SK-N-MC (cell line): ENCODE measurements around the gene THOC5.

Experiments used
- DNase-seq: peaks from one replicate; pipeline ENCODE4 v3.0.0-alpha.2; 2011; ENCODE audit warnings: low read depth, low spot score
- H3K27ac ChIP-seq: fragments of 200-600 bp; sonication (generic); 2 replicates; pipeline ENCODE4 v1.5.1; 2016; ENCODE audit warnings: mixed run types
- H3K36me3 ChIP-seq: fragments of 200-600 bp; sonication (generic); 2 replicates; pipeline ENCODE4 v1.6.1; 2017; ENCODE audit warnings: antibody characterized with exemption, low read length, mixed read lengths; ENCODE audit not compliant: insufficient read depth
- H3K4me3 ChIP-seq: fragments of 200-600 bp; sonication (generic); 2 replicates; pipeline ENCODE4 v1.5.1; 2016
- H3K9ac ChIP-seq: fragments of 200-600 bp; sonication (generic); 2 replicates; pipeline ENCODE4 v1.8.0; 2017; ENCODE audit warnings: mixed run types, mixed read lengths; ENCODE audit not compliant: insufficient read length
- H3K9me3 ChIP-seq: fragments of 200-600 bp; sonication (generic); 2 replicates; pipeline ENCODE4 v1.6.1; 2017; ENCODE audit warnings: low read depth, mild to moderate bottlenecking, antibody characterized with exemption, low read length, moderate library complexity, mixed read lengths
- EZH2 ChIP-seq: fragments of 200-600 bp; sonication (generic); IDR thresholded peaks from one replicate; pipeline ENCODE4 v1.6.1; 2017; ENCODE audit warnings: antibody characterized with exemption
- FOXP2 ChIP-seq: optimal IDR thresholded peaks from 2 replicates; pipeline ENCODE3; 2011; ENCODE audit warnings: mild to moderate bottlenecking, moderate library complexity; ENCODE audit not compliant: insufficient read depth; ENCODE audit errors: extremely low read length, control extremely low read depth
- POLR2AphosphoS5 ChIP-seq: IDR thresholded peaks from 2 replicates; pipeline ENCODE4 v1.6.1; 2012; ENCODE audit warnings: mild to moderate bottlenecking, low read depth, low read length, borderline replicate concordance

THOC5 gene

GRCh38 chr22:29523761-29524160 is 29.8 kb downstream of the THOC5 start:
- H3K36me3 ChIP-seq: peaks cover 80% of the 10 kb centered on the region
- DNase-seq: no peak
- H3K9me3 ChIP-seq: no peaks in the 10 kb centered on the region
- H3K4me3 ChIP-seq: no peak overlapping the region
- no peak overlapping the region for H3K27ac ChIP-seq
- H3K9ac ChIP-seq: no peak overlapping the region
- TF ChIP-seq POLR2AphosphoS5 (no peak), FOXP2 (no peak), EZH2 (no peak)

GRCh38 chr22:29521526-29521925 is 32.0 kb downstream of the THOC5 start:
- Histone ChIP-seq H3K27ac (no peak overlapping the region), H3K4me3 (no peak overlapping the region), H3K9me3 (no peaks in the 10 kb centered on the region), H3K9ac (no peak overlapping the region), H3K36me3 (peaks cover 78% of the 10 kb centered on the region)
- no peak for TF ChIP-seq FOXP2
- no peak for TF ChIP-seq EZH2
- TF ChIP-seq POLR2AphosphoS5: no peak
- DNase-seq: no peak

DNA sequence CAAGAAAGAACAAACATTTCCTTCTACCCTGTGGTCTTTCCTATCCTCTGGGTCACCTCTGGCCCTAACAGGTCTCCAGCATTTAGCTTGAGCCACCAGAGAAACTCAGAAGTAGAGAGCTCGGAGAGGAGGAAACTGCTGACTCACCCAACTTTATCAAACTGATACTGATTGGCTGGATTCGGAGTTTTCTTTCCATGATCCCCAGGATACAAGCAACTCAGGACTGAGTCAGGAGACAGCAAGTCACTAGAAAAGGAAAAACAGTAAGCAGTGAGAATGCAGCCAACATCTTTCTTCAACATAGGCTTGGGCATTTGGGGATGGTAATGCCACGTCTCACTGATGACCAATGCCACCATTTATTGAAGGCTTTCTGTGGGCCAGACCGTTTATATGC is 32.7 kb downstream of the THOC5 start:
- no peaks in the 10 kb centered on the region for H3K9me3 ChIP-seq
- DNase-seq: no peak
- H3K9ac ChIP-seq: no peak overlapping the region
- no peak for TF ChIP-seq FOXP2
- no peak for TF ChIP-seq EZH2
- TF ChIP-seq POLR2AphosphoS5: no peak
- no peak overlapping the region for H3K4me3 ChIP-seq
- no peak overlapping the region for H3K27ac ChIP-seq
- peaks cover 82% of the 10 kb centered on the region for H3K36me3 ChIP-seq

- Histone ChIP-seq H3K9ac (no peak overlapping the region), H3K27ac (no peak overlapping the region), H3K4me3 (no peak overlapping the region), H3K9me3 (no peaks in the 10 kb centered on the region), H3K36me3 (peaks cover 81% of the 10 kb centered on the region)
- DNase-seq: no peak
- TF ChIP-seq EZH2: no peak
- TF ChIP-seq POLR2AphosphoS5: no peak
- TF ChIP-seq FOXP2: no peak
These were observed 33.6 kb downstream of the THOC5 start for GRCh38 chr22:29519996-29520395.

DNA sequence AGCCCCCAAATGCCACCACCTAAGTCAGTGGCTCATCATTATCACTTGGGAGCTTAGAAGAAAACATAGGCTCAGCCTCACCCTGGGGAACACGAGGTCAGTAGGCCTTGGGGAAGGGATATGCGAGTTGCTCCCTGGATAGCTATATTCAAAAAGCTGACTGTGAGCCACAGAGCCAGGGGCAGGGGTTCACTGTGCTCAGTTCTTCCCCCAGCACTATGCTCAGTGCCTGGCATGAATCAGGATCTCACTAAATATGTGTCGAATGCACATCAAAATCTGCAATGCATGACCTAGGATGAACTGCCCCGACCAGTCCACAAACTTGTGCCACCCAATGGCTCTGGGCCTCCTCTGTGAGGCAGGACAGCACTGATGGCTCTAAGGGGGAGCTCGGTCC is 35.1 kb downstream of the THOC5 start:
- DNase-seq: no peak
- Histone ChIP-seq H3K36me3 (peaks cover 65% of the 10 kb centered on the region), H3K27ac (no peak overlapping the region), H3K9me3 (no peaks in the 10 kb centered on the region), H3K9ac (no peak overlapping the region), H3K4me3 (no peak overlapping the region)
- no peak for TF ChIP-seq FOXP2
- TF ChIP-seq EZH2: no peak
- TF ChIP-seq POLR2AphosphoS5: no peak

DNA sequence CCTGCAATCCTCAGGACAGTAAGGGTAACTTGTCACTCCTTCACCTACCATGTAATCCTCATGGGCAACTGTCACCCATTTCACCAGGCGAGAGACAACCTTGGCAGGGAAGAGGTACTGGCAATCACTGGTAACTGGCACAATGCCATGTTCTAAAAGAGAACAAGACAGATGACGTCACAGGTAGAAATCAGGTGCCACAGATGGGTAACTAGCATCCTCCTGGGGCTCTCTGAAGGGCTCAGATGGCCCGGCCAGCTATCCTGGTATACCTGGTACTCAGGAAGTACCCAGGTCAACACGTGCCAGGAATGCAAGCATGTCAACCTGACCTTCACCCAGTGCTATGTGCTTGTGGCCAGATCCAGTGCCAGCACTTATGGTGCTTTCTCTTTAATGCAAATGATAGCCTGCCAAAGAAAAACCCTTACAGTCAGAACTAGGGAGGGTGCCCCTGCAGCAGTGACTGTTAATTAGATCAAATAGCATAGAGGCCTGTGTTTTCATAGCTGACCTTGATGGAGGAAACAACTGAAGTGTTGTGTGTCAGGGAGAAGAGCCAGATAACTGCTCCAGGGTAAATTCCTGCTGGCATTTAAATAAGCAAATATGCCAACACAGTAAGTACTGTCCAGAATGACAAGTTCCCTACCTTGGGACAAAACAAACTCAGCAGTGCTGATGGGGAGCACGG is 36.2 kb downstream of the THOC5 start:
- Histone ChIP-seq H3K9ac (no peak overlapping the region), H3K4me3 (no peak overlapping the region), H3K27ac (no peak overlapping the region), H3K9me3 (no peaks in the 10 kb centered on the region), H3K36me3 (peaks cover 68% of the 10 kb centered on the region)
- no peak for DNase-seq
- TF ChIP-seq FOXP2: no peak
- no peak for TF ChIP-seq EZH2
- TF ChIP-seq POLR2AphosphoS5: no peak

DNA sequence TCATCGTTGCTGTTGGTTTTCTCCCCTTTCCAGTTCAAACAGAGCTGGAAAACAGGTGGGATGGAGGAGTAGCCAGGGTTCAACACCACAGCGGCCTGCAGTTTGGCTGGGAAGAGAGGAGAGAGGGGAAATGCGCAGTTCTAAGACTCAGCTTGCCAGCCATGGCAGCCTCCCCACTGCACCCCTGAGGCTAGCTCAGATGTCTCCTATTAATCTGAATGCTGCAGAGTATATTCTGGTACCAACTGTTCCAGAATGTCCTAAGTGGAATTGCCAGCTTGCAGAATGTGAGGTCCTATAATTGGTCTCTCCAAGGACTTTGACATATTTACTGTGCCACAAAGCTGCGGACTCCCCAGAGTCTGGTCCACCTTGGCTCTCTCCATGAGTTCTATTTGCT is 41.5 kb downstream of the THOC5 start:
- H3K36me3 ChIP-seq: peaks cover 66% of the 10 kb centered on the region
- H3K4me3 ChIP-seq: no peak overlapping the region
- no peak overlapping the region for H3K27ac ChIP-seq
- H3K9me3 ChIP-seq: no peaks in the 10 kb centered on the region
- DNase-seq: no peak
- no peak overlapping the region for H3K9ac ChIP-seq
- no peak for TF ChIP-seq EZH2

DNA sequence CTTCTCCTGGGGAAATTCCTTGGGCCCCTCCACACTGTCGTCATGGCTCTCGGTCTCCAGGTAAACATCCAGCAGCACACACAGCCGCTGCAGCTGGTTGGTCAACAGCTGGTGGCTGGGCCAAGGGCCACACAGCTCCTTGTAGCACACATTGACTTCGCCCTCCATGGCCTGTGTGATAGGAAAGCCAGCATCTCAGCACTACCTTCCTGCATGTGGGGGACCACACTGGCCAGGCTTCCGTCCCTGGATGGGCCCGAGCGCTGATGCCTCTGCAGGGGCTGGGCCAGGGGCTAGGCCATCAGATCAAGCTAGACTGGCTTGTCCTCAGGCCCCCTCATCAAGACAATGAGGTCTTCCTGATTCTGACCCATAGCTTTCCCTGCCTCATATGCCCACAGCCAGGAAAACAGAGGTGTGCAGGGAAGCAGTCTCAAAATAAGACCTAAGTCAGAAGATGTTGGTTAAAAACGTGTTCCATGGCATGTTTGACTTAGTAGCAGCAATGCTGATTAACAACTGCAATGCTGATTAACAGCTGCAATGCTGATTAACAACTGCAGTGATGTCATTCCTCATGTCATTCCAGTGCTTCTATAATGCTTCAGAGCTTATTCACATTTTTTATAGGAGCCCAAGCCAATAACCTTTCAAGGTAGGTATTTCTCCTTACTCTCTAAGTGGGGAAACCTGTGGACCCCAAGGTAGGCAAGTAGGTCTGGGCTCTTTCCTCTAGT is 42.3 kb downstream of the THOC5 start:
- no peak for TF ChIP-seq EZH2
- no peak for TF ChIP-seq FOXP2
- no peak for TF ChIP-seq POLR2AphosphoS5
- Histone ChIP-seq H3K9me3 (no peaks in the 10 kb centered on the region), H3K4me3 (no peak overlapping the region), H3K27ac (no peak overlapping the region), H3K9ac (no peak overlapping the region), H3K36me3 (peaks cover 65% of the 10 kb centered on the region)
- no peak for DNase-seq

DNA sequence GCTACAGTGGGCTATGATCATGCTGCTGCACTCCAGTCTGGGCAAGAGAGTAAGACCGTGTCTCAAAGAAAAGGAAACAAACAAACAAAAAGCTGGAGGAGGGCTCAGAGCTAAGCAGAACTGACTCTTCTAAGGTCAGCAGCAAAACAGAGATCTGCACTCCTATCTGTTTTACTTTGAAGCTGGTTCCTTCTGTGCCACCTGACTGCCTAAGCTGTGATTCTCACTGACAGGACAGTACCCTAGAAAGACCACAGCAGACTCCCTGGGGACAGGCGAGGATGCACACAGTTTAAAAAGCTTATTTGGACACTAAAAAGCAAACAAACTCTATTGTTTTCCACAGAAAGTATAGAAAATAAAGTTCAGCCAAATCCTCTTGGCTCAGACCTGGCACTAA is 43.0 kb downstream of the THOC5 start:
- no peak overlapping the region for H3K27ac ChIP-seq
- H3K9me3 ChIP-seq: no peaks in the 10 kb centered on the region
- H3K36me3 ChIP-seq: peaks cover 60% of the 10 kb centered on the region
- H3K9ac ChIP-seq: no peak overlapping the region
- no peak for DNase-seq
- no peak overlapping the region for H3K4me3 ChIP-seq
- no peak for TF ChIP-seq EZH2
- no peak for TF ChIP-seq FOXP2
- no peak for TF ChIP-seq POLR2AphosphoS5
